Colonic mucosa (tissue), 4 donors: ENCODE measurements around the gene SETBP1. TPM values are rescaled to one million over a fixed set of nuclear protein-coding genes. Genes with fewer than 3 reads are reported as not detected.

Experiments used
- DNase-seq: peaks from one replicate; pipeline ENCODE4 v3.0.0-alpha.2; 2020
- H3K27ac ChIP-seq: fragments of 200-600 bp; one replicate; pipeline ENCODE4 v1.8.0; 2021
- H3K27me3 ChIP-seq: fragments of 200-600 bp; one replicate; pipeline ENCODE4 v1.8.0; 2021
- H3K36me3 ChIP-seq: fragments of 200-600 bp; one replicate; pipeline ENCODE4 v1.8.0; 2021
- H3K4me1 ChIP-seq: fragments of 200-600 bp; one replicate; pipeline ENCODE4 v1.8.0; 2021; ENCODE audit warnings: mild to moderate bottlenecking
- H3K4me3 ChIP-seq: fragments of 200-600 bp; one replicate; pipeline ENCODE4 v1.8.0; 2021
- H3K9ac ChIP-seq, 2 donors: one replicate each; pipeline ENCODE4 v1.7.0; 2013; ENCODE audit warnings: control low read depth in 2 of 2, low read depth in 2 of 2, low read length in 2 of 2
- H3K9me3 ChIP-seq: fragments of 200-600 bp; one replicate; pipeline ENCODE4 v1.8.0; 2021
- intact Hi-C: fragments of 100-400 bp; cut with DNase I; formaldehyde crosslinking; loops from one replicate; pipeline ENCODE4 v1.14.1; 2022
- total RNA-seq, 2 donors: library from RNA; stranded (reverse); fragmentation: NEBNext Ultra II Directional in 1 of 2; extraction: Animal tissue kit (Norgen Biotek cat#: 25700) in 1 of 2; gene quantifications; one replicate each; pipeline ENCODE4 v1.2.1, GENCODE V29; 2021
- TF ChIP-seq, protein P1 (sequence below): fragments of 200-600 bp; IDR thresholded peaks from one replicate; pipeline ENCODE4 v1.8.0; 2022; ENCODE audit warnings: antibody characterized with exemption, mild to moderate bottlenecking
- donor health status: healthy.
- donor health status: DM: no; HTN: no; CAD: no.
- donor health status: DM: no; HTN: no; CAD: no.

The SETBP1 gene
- total RNA-seq, 2 donors from 2014 or later: 9.6 to 11.8 TPM

DNA sequence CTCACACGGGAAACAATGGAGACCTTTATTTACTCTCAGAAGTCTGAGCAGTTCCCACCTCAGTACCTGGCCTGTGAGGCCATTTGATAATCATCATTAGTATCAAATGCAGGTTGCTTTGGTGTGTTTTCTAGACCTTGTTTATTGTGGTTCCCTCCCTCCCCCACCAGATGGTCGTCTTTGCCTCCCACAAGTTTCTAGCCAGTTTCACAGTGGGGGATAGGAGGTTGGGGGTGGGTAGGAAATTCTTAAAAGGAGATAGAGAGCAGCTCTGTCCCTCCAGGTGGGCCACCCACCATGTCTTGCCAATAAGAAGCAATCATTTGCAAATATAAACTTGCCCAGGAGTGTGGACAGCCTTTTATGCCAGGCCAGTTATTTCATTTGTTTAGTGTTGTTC is 31.3 kb downstream of the SETBP1 start:
- H3K27me3 ChIP-seq: no peaks in the 10 kb centered on the region
- no peak for DNase-seq
- H3K9me3 ChIP-seq: no peaks in the 10 kb centered on the region
- H3K4me1 ChIP-seq: no peaks in the 10 kb centered on the region
- no peak overlapping the region for H3K9ac ChIP-seq
- TF ChIP-seq, protein P1, sequence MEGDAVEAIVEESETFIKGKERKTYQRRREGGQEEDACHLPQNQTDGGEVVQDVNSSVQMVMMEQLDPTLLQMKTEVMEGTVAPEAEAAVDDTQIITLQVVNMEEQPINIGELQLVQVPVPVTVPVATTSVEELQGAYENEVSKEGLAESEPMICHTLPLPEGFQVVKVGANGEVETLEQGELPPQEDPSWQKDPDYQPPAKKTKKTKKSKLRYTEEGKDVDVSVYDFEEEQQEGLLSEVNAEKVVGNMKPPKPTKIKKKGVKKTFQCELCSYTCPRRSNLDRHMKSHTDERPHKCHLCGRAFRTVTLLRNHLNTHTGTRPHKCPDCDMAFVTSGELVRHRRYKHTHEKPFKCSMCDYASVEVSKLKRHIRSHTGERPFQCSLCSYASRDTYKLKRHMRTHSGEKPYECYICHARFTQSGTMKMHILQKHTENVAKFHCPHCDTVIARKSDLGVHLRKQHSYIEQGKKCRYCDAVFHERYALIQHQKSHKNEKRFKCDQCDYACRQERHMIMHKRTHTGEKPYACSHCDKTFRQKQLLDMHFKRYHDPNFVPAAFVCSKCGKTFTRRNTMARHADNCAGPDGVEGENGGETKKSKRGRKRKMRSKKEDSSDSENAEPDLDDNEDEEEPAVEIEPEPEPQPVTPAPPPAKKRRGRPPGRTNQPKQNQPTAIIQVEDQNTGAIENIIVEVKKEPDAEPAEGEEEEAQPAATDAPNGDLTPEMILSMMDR: no peak
- intact Hi-C loops: no loop called here
- no peak overlapping the region for H3K4me3 ChIP-seq
- H3K36me3 ChIP-seq: no peaks in the 10 kb centered on the region
- no peak overlapping the region for H3K27ac ChIP-seq

DNA sequence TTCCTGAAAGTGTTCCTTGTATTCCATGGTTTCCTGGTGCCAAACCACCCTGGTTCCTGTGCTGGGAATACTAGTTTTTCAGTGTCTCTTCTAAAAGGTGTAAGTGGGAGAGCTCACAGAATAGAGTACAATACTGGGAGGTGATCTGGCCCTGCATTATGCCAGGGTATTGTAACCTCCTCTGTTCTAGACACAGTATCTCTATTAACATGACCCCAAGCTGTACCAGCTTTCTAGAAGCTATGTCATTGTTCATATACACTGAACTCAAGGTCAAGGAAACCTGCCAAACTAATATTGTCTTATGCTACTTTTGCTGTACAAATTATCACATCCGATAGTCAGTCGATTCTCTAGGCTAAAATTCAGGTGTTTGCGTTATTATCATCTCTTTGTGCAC is 32.7 kb downstream of the SETBP1 start:
- no peaks in the 10 kb centered on the region for H3K4me1 ChIP-seq
- TF ChIP-seq, protein P1: no peak
- intact Hi-C loops: no loop called here

DNA sequence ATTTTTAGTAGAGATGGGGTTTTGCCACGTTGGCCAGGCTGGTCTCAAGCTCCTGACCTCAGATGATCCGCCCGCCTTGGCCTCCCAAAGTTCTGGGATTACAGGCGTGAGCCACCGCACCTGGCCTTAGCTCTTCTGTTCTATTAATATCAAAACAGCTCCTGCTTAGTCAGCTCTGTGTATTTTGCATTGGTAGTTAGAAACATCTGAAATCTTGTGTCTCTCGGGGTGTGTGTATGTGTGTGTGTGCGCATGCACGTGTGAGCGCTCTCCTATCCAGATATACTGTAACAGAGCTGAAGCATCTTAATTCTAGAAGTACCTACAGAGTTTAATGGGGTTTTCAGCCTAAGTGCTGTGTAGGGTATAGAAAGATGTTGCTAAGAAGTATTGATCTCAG is 33.7 kb downstream of the SETBP1 start:
- Histone ChIP-seq H3K4me1 (no peaks in the 10 kb centered on the region), H3K9me3 (no peaks in the 10 kb centered on the region), H3K36me3 (no peaks in the 10 kb centered on the region), H3K27ac (no peak overlapping the region), H3K27me3 (no peaks in the 10 kb centered on the region), H3K9ac (no peak overlapping the region), H3K4me3 (no peak overlapping the region)
- intact Hi-C loops: no loop called here
- no peak for DNase-seq
- TF ChIP-seq, protein P1: no peak

More for the DNA sequence above, 32.7 kb downstream of the SETBP1 start:
- H3K36me3 ChIP-seq: no peaks in the 10 kb centered on the region
- no peaks in the 10 kb centered on the region for H3K9me3 ChIP-seq
- H3K27me3 ChIP-seq: no peaks in the 10 kb centered on the region
- H3K4me3 ChIP-seq: no peak overlapping the region
- no peak overlapping the region for H3K27ac ChIP-seq
- H3K9ac ChIP-seq: no peak overlapping the region
- no peak for DNase-seq

DNA sequence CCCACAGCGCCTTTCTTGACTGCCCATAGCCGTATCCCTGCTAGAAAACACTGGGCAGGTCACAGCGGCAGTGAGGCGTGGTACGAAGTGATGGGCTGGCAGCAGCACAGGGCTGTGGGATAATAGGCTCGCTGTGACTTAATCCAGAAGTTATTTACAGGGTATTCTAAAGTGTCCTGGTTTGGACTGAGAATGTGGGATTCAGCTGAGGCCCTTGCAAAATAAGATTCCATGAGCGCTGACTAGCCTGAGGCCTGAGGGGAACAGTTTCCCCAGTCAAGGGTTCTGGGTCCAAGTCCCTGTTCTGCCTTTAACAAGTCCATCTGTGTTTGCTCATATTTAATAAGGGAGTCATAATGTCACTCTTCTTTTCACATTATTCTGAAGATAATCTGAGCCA is 34.6 kb downstream of the SETBP1 start:
- H3K27ac ChIP-seq: no peak overlapping the region
- no peaks in the 10 kb centered on the region for H3K36me3 ChIP-seq
- H3K4me3 ChIP-seq: no peak overlapping the region
- no peaks in the 10 kb centered on the region for H3K9me3 ChIP-seq
- DNase-seq: no peak
- no peaks in the 10 kb centered on the region for H3K27me3 ChIP-seq
- TF ChIP-seq, protein P1: no peak
- no peaks in the 10 kb centered on the region for H3K4me1 ChIP-seq
- intact Hi-C loops: no loop called here
- no peak overlapping the region for H3K9ac ChIP-seq

- Histone ChIP-seq H3K4me1 (no peaks in the 10 kb centered on the region), H3K36me3 (no peaks in the 10 kb centered on the region), H3K27ac (no peak overlapping the region), H3K9me3 (no peaks in the 10 kb centered on the region), H3K27me3 (no peaks in the 10 kb centered on the region), H3K4me3 (no peak overlapping the region), H3K9ac (no peak overlapping the region)
- DNase-seq: no peak
- TF ChIP-seq, protein P1: no peak
- intact Hi-C loops: no loop called here
Observed at GRCh38 chr18:44715842-44716241, 35.2 kb downstream of the SETBP1 start.
